Keratinocyte (primary cell): ENCODE measurements around the gene EN2.

ENCODE experiments used
- EZH2 ChIP-seq: IDR thresholded peaks from one replicate; pipeline ENCODE4 v1.6.1; 2012; ENCODE audit warnings: inconsistent platforms, mild to moderate bottlenecking, low read length, moderate library complexity
- TF ChIP-seq, protein P1 (sequence below), 3 experiments: IDR thresholded peaks in 1 of 3; conservative IDR thresholded peaks in 1 of 3; optimal IDR thresholded peaks in 1 of 3; 2 replicates in 2 of 3; 3 replicates in 1 of 3; pipeline versions ENCODE3 to v1.5.1; 2011; ENCODE audit warnings: low read length in 3 of 3, mild to moderate bottlenecking in 3 of 3, moderate library complexity in 2 of 3, control low read depth in 1 of 3, inconsistent platforms in 1 of 3; ENCODE audit not compliant: insufficient read depth in 2 of 3; ENCODE audit errors: extremely low read depth in 1 of 3

GRCh38 chr7:155418941-155419755 is 38.8 kb upstream of the EN2 start:
- TF ChIP-seq, protein P1, sequence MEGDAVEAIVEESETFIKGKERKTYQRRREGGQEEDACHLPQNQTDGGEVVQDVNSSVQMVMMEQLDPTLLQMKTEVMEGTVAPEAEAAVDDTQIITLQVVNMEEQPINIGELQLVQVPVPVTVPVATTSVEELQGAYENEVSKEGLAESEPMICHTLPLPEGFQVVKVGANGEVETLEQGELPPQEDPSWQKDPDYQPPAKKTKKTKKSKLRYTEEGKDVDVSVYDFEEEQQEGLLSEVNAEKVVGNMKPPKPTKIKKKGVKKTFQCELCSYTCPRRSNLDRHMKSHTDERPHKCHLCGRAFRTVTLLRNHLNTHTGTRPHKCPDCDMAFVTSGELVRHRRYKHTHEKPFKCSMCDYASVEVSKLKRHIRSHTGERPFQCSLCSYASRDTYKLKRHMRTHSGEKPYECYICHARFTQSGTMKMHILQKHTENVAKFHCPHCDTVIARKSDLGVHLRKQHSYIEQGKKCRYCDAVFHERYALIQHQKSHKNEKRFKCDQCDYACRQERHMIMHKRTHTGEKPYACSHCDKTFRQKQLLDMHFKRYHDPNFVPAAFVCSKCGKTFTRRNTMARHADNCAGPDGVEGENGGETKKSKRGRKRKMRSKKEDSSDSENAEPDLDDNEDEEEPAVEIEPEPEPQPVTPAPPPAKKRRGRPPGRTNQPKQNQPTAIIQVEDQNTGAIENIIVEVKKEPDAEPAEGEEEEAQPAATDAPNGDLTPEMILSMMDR (optimal IDR thresholded peaks at IDR 0.05 in 1 of 3, IDR thresholded peaks at IDR 0.05 in 1 of 3, conservative IDR thresholded peaks at IDR 0.05 in 1 of 3; ENCODE audit: extremely low read depth in 1 of 3, insufficient read depth in 2 of 3, low read length in 3 of 3), result no peak
- no peak for TF ChIP-seq EZH2
